GM19372 (cell line): ENCODE results near the gene ASMTL.
A peak's percentile ranks its signal among the peaks of the same experiment; 100 is the strongest.
"Not testable (repeated sequence)": the region's sequence is repeated elsewhere in the genome, so short reads cannot be mapped to it uniquely, and the experiment has no call there.

Source experiments
- ATAC-seq: cut with Tn5 transposase; IDR thresholded peaks from one replicate; pipeline ENCODE4 v1.9.1; 2021; ENCODE audit warnings: mild to moderate bottlenecking, low read depth, moderate library complexity; ENCODE audit not compliant: unreplicated experiment

The ASMTL gene

GRCh38 chrX:1412551-1413161, 40.1 kb downstream of the ASMTL start:
- no peak for ATAC-seq

- no peak for ATAC-seq
Observed at GRCh38 chrX:1411326-1411725, 41.4 kb downstream of the ASMTL start.

- ATAC-seq = no peak
Observed at GRCh38 chrX:1407035-1407434, 45.7 kb downstream of the ASMTL start.

GRCh38 chrX:1405769-1406168, 46.9 kb downstream of the ASMTL start:
- not testable (repeated sequence) for ATAC-seq

GRCh38 chrX:1403867-1404266, 48.8 kb downstream of the ASMTL start:
- ATAC-seq = not testable (repeated sequence)

DNA sequence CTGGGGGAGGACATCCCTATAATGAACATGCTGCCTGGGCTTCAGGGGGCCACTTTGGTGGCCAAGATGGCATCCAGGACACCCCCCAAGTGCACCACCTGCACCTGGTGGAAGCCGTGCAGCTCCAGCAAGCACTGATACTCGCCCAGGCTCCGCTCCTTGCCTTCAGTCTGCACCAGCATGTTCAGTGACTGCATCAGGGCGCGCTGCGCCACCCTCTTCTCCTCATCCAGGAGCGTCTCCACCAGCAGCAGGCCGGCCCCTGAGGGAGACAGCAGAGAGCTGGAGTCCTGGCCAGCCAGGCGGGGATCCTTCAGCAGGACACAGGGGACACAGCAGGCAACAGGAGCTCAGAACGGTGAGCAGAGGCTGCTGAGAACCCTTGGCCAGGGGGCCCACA, 49.5 kb downstream of the ASMTL start:
- ATAC-seq = no peak

DNA sequence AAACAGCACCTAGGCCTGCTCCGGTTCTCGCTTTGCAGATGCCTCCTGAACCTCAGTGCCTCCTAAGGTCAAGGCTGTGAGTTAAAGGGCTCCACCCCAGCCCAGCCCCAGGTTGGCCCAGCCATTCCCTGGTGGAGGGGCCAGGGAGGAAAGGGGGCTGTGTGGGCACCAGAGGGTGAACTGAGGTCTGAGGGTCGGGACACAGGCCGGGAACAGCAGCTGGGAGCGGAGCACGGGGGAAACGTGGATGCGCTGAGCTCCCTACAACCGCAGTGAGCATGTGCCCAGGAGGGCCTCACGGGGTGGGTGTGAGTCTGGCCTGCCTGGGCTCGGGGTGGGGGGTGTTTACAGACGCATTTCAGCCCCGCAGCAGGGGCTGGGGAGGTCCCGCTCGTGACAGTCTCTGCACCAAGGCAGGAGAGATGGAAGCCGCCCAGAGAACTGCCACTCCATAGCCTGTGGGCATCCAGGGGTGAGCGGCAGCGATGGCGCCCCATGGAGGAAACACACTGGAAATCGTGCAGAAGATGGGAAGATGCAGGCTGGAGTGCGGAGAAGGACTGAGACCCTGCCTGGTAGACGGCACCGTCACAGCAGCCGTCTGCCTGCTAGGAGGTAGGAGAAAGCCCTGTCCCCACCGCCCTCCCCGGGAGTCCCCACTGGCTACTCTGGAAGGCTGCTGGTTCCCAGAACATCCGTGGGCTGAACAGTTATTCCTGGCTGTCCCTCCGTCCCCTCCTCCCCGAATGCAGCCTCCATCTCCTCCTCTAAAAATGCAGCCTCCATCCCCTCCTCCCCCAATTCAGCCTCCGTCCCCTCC, 50.9 kb downstream of the ASMTL start:
- no peak for ATAC-seq

DNA sequence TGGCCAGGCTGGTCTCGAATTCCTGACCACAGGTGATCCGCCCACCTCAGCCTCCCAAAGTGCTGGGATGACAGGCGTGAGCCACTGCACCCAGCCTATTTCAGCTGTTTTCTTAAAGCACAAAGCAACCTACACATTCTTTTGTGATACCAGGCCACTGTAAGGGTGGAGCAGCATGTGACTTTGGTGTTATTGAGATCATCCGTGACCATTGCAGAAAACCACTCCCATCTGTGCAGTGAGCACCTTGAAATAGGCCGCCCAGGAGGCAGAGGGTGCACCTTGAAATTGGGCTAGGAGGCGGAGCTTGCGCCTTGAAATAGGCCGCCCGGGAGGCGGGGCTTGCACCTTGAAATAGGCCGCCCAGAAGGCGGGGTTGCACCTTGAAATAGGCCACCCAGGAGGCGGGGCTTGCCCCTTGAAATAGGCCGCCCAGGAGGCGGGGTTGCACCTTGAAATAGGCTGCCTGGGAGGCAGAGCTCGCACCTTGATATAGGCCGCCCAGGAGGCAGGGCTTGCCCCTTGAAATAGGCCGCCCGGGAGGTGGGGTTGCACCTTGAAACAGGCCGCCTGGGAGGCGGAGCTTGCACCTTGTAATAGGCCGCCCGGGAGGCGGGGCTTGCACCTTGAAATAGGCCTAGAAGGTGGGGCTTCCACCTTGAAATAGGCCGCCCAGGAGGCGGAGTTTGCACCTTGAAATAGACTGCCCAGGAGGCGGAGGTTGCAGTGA, 51.8 kb downstream of the ASMTL start:
- no peak for ATAC-seq

DNA sequence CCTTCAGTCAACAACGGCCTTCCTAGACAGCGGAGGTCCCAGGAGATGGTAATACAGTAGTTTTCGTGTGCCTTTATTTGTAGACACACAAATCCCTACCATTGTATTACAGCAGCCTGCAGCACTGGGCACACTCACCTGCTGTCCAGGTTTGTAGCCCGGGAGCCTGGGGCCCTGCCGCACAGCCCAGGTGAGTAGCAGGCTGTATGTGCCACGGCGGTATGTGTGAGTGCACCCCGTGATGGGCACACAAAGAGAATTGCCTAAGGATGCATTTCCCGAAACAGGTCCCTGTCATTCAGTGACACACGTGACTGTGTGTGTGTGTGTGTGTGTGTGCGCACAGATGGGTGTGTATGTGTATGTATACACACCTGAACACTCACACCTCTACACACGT, 52.7 kb downstream of the ASMTL start:
- no peak for ATAC-seq

- ATAC-seq = no peak
Observed at GRCh38 chrX:1398431-1399340, 54.0 kb downstream of the ASMTL start.

- no peak for ATAC-seq
Observed at GRCh38 chrX:1397441-1398270, 55.1 kb downstream of the ASMTL start.

DNA sequence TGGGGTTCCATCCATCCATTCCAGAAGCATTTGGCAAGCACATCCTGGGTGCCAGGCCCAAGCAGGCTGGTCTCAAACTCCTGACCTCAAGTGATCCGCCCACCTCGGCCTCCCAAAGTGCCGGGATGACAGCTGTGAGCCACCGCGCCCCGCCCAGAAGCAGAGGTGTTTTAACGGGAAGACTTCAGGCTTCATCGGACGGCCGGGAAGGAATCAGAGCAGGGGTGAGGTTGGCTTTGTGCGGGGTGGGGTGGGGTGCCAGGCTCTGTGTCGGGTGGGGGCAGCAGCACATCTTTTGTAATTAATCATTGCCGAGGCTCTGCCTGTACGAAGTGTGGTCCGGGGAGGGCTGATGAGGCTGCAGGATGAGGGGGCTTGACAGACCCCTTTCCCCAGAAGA, 55.7 kb downstream of the ASMTL start:
- no peak for ATAC-seq

GRCh38 chrX:1395646-1396216, 57.0 kb downstream of the ASMTL start:
- ATAC-seq = no peak

GRCh38 chrX:1394731-1395501, 57.8 kb downstream of the ASMTL start:
- ATAC-seq = no peak

DNA sequence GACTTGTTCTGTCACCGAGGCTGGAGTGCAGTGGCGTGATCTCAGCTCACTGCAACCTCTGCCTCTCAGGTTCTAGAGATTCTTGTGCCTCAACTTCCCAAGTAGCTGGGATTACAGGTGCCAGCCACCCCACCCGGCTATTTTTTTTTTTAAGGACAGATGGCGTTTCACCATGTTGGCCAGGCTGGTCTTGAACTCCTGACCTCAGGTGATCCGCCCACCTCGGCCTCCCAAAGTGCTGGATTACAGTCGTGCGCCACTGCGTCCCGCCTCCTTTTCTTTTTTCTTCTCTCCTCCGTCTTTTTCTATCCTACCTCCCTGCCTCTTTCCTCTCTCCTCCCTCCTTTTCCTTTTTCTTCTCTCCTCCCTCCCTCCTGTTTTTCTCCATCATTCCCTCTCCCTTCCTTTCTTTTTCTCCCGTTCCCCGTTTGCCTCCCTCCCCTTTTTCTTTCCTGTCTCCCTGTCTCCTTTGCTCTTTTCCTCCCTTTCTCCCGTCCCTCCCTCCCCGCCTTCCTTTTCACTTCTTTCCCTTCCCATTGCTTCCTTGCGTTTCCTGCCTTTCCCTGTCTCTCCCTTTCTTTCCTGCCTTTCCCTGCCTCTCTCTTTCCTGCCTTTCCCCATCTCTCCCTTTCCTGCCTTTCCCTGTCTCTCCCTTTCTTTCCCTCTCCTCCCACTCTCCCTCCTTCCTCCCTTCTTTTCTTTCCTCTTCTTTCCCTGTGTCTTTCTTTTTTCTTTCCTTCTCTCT, 58.7 kb downstream of the ASMTL start:
- ATAC-seq = no peak

DNA sequence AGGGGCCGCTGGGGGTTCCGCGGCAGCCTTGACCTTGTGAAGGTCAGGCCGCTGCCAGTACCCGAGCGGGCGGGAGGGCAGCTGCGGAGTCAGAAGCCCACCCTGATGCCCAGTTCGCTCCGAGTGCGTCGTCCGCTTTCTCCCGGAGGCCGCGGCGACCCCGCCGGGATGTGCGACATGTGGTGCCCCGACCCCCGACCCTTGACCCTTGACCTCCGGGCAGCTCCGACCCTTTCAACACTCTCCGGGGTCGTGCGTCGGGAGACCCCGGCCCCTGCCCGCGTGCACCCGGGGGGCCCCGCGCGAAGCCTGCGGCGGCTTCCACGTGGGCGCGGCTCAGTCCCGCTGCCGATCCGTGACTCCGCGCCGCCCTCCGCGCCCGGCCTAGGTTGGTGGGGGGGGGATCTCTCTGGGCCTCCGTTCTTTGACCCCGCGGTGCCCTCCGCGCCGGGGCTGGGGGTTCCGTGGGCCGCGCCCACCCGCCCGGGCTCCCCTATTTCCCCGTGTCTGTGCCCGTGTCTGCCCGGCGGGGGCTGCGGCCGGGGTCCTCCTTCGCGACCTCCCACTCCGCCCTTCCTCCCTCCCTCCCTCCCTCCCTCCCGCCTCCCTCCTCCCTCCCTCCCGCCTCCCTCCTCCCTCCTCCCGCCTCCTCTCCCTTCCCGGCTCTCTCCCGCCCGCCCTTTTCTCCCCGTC, 60.2 kb downstream of the ASMTL start:
- ATAC-seq = peak; percentile 6

DNA sequence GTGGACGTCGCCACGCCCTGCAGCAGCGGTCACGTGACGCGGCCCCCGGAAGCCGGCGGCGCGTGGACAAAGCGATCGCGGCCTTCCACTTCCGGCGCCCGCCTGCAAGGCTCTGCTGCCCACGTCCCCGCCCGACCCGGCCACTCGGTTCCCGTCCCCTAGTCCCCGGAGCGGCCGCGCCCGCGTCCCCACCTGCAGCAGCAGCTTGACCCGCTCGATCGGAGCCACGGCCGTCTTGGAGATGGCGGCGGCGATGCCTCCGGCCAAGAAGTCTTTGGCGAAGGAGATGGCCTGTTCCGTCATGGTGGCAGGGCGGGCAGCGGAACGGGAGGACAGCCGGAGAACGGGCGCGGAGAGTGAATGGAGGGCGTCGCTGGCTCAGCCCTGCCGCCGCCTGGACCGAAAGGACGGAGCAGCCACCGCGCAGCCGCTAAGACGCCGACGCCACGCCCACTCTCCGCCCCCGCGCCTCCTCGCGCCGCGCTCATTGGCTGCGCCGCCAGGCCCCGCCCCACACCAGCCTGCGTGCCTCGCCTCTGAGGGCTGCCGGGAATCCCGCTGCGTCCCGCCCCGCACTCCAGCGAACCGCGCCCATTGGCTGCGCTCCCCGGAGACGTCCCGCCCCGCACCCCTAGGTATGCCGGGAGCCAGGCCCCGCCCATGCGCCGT, 60.9 kb downstream of the ASMTL start, which contains the start of gene SLC25A6:
Gene SLC25A6, minus strand, starts transcription at position 407 of the 669 bp plus-strand sequence. Its CDS starts 104 bp downstream, at position 303.
- peak; percentile 90 for ATAC-seq
